ENCODE measurements around the gene NPDC1.
A peak's percentile ranks its signal among the peaks of the same experiment; 100 is the strongest.
"Not testable (repeated sequence)": the region's sequence is repeated elsewhere in the genome, so short reads cannot be mapped to it uniquely, and the experiment has no call there.

The NPDC1 gene

DNA sequence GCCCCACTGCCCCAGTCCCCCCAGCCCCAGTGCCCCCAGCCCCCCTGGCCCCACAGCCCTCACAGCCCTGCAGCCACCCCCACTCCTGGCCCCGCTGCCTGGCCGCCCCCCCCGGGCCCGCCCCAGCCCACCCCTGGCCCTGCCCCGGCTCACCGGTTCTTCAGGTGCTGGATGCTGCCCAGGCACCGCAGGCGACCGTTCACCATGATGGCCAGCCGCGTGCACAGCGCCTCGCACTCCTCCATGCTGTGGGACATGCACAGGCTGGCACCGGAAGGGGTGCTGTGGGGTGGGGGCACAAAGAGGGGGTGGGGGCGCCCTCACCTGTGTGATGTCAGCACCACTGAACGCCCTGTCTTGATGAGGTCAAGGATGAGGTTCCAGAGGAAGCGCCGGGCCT is 36.8 kb downstream of the NPDC1 start:
- DNase-seq: no peak

DNA sequence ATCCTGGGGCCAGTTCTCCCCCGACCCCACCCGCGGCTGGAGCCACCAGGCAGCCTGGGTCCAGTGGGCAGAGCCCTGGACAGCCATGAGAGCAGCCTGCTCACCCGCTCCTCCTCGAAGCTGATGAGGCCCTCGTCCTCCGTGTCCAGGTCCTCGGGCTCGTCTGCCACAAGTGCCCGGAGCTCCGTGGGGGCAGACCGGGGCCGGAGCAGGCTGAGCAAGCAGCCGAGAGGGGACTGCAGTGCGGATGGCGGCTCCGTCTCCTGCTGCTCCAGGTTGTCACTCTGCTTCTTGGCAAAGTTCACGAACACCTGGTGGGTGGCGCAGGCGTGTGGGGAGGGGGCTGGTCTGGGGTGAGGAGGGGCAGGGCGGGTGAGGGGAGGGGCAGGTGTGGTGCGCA is 37.7 kb downstream of the NPDC1 start:
- DNase-seq: no peak

GRCh38 chr9:137007816-137008270 is 38.1 kb downstream of the NPDC1 start:
- DNase-seq: no peak

DNA sequence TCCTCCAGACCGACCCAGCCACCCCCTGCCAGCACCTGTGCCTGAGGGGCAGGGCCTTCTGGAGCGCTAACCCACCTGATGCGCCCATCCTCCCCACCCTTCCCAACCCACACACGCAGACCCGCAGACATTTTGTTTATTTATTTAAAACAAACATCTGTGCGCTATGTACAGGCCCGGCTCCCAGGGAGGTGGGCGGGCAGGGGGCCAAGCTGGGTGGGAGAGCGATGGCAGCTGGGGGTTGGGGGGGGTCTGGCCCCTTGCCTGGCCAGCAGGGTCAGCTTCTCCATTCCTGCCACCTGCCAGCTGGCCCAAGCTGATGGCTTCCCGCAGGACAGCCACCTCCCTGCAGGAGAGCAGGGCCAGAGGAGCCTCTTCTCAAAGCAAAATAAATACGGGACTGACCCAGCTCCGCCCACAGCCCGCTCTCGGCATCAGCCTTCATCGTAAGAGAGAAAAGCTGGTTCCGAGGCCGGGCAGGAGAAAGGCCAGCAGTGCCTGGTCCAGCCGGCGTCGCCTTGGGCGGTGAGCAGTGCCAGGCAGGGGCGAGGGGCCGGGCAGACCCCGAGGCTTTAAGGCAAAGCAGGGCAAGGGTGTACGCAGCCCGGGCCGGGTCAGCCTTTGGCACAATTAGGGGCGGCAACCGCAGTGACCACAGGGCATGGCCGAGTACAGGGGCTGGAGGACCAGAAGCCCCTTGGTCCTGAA is 38.7 kb downstream of the NPDC1 start:
- no peak for DNase-seq

DNA sequence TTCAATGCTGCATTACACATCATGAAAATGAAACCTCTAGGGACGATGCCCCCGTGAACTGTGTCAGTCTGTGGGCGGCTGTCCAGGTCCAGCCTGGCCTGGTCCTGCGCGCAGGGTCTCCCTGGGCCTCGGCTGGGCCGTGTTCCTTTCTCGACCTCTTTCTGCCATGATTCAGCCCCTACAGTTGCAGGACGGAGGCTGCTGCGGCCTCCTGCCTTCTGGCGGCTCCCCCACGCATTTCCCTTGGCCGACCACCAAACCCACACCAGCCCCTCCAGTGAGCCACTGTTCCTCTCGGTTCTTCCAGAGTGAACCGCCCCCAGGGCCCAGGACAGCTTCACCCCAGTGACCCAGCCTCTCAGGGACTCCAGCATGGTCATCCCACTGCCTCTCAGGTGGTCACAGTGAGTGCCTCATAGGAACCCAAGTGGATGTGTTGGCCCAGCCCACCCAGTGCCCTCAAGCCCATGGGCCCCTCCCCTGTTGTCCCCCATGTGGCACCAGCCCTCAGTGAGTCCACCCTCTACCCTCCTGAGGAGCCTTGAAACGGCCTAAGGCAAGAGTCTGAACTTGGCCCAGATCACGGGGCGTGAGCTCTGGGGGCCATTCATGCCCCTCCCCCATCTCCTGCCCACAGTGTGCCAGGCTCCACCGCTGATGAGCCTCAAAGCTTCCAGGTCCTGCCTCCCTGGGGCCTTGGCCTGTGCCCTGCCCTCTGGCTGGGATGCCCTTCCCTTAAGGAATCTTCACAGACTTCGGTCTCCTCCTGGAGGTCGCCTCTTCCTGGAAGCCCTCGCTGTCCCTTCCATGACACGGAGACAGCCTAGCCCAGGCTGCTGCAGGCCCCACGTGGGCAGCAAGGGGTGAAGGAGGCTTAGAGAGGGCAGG is 39.6 kb downstream of the NPDC1 start:
- DNase-seq: no peak

- not testable (repeated sequence) for DNase-seq
Measured at GRCh38 chr9:137004285-137004684, 41.7 kb downstream of the NPDC1 start.

DNA sequence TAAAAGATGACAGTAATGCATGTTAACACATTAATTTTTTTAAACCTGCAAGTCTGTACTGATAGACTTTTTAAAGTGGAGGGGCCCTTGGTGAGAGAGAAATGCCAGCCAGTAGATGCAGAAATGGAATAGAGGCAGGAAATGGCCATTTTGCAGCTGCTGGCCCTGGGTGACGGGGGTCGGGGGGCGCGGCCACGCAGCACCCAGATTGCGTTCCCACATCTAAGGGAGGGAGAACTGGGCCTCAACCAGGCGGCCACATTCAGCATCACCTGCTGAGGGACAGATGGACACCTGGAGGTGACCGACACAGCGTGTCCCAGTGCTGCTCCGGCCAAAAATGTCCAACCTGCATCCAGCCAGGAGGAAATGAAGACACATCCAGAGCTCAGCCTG is 43.3 kb downstream of the NPDC1 start:
- DNase-seq: no peak

- DNase-seq: no peak
Measured at GRCh38 chr9:137001857-137002645, 43.9 kb downstream of the NPDC1 start.

GRCh38 chr9:137000177-137000930 is 45.6 kb downstream of the NPDC1 start:
- DNase-seq: no peak

DNA sequence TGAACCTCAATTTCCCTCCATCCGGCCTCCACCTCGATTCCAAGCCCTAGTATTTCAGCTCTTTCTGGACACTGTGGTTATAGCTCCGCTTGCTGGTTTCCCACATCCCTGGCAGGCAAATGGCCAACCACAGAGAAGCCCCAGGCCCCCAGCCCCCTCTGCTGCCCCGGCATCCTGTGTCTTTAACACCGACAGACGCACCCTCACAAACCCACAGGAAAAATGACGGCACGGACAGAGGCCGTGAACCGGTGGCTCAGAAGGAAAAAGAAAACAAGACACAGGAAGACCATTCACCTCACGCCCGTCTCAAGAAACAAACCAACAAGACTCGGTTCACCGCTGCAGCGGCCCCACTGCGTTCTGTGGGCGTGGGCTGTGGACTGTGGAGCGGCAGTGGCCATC is 48.1 kb downstream of the NPDC1 start:
- no peak for DNase-seq

DNA sequence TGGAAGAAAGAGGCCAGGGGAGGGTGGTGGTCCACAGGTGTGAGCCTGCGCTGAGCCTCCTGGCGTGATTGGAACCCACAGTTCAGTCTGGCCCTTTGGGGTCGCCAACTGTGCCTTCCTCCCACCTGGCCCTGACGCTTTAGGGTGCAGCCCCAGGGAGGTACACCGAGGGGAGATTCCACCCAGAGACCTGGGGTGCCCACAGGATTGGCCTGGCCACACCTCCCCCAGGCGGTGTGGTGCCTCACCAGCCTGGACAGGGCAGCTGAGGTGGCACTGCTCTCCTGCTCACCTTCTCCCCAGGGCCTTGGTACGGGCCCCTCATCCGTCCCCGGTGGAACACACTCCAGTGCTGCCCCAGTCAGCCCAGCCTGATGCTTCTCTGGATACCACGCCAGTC is 48.6 kb downstream of the NPDC1 start:
- DNase-seq: no peak

GRCh38 chr9:136996361-136997292 is 49.4 kb downstream of the NPDC1 start, which contains the start of gene CLIC3:
CLIC3 (minus strand) TSS chr9:136996568; CDS start chr9:136996543, 25 bp downstream.
- DNase-seq: no peak

GRCh38 chr9:136995772-136996311 is 50.1 kb downstream of the NPDC1 start:
- DNase-seq: no peak

DNA sequence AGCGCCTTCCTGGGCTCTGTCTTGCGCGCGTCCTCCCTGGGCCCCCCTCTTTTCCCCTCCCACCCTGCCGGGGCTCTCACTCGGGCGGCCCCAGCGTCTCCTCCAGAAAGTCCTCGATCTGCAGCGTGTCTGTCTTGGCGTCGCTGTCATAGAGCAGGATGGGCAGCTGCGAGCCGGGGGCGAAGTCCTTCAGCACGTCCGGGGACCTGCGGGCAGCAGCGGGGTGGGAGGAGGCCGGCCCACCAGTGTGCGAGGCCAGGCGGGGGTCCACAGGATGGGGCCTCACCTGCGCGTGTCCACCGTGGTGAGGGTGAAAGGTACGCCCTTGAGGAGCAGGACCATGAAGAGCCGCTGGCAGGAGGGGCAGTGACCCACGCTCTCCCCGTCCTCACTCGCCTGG is 50.6 kb downstream of the NPDC1 start:
- no peak for DNase-seq

DNA sequence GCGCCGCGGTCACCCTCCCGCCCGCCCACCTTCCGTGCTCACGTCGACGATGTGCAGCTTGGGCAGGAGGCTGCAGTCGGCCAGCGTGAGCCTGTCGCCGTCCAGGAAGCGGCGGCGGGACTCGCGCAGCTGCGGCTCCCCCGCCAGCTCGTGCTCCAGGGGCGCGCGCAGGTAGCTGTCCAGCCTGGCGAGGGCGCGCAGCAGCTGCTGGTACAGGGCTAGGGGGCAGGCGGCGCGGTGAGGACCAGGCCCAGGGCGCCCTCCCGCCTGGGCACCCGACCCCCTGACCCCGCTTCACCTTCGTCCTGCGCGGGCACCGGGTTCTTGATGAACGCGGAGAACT is 51.1 kb downstream of the NPDC1 start:
- no peak for DNase-seq

- no peak for DNase-seq
Measured at GRCh38 chr9:136994180-136994887, 51.6 kb downstream of the NPDC1 start.

DNA sequence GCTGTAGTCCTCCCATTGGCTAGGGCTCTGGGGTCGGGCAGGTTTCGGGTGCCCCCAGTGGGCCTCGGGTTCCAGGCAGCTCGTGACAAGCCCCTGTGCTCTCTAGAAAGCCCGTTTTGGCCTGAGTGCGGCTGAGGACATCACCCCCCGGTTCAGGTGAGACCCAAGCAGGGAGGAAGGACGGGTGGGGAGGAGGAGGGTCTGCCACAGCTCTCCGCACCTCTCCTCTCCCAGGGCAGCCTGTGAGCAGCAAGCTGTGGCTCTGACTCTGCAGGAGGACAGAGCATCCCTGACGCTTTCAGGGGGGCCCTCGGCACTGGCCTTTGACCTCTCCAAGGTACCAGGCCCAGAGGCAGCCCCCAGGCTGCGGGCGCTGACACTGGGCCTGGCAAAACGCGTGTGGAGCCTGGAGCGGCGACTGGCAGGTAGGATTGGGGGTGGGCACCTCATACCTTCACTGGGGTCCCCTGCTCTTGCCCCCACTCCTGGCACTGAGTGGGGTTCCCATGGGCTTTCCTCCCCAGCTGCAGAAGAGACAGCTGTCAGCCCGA is 53.1 kb downstream of the NPDC1 start:
- no peak for DNase-seq

DNA sequence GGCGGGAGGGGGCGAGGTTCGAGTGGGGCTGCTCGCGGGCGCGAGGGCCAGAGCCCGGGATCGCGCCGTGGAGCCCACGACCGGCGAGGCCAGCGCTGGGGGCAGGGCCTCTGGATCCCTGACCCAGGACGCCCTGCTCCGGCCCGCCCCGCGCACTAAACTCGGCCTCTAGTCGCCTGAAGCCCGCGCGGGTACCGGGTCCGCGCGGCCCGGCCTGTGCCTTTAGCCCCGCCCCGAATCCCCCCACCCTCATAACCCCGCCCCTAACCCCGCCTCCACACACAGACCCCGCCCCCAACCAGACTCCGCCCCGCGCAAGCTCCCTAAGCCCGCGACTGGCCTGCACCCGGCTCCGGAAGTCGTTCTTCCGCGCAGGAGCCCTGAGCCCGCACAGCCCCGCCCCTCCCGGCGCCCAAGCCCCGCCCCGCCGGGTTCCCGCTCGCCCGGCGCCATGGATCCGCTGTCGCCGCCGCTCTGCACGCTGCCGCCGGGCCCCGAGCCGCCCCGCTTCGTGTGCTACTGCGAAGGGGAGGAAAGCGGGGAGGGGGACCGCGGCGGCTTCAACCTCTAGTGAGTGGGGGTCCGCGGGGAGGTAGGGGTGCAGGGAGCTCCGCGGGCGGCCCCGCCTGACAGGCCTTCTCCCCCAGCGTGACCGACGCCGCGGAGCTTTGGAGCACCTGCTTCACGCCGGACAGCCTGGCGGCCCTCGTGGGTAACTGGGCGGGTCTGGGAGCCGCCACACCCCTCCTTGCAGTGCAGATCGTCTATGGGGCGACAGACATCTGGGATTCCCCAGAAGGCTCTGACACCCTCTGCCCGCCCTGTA is 53.8 kb downstream of the NPDC1 start, which contains the start of gene PAXX:
PAXX (plus strand) TSS at position 430 of the 826 bp plus-strand sequence; CDS start at position 452, 22 bp downstream.
- DNase-seq: peak; percentile 28
